K562 (cell line): ENCODE measurements around the gene IPP. TPM values are rescaled to one million over a fixed set of nuclear protein-coding genes. Genes with fewer than 3 reads are reported as not detected.

Experiments used
- BRD9 ChIP-seq: fragments of 450-650 bp; IDR thresholded peaks from 2 replicates; pipeline ENCODE4 v1.6.1; 2018; ENCODE audit warnings: low read depth; ENCODE audit not compliant: partially characterized antibody
- C11orf30 ChIP-seq: fragments of 450-650 bp; IDR thresholded peaks from 2 replicates; pipeline ENCODE4 v1.6.1; 2016; ENCODE audit warnings: low read depth, mild to moderate bottlenecking
- ELF2 ChIP-seq: fragments of 250-450 bp; sonication (Bioruptor Pico); IDR thresholded peaks from 2 replicates; pipeline ENCODE4 v1.5.0; 2021; ENCODE audit warnings: mild to moderate bottlenecking
- KDM1A ChIP-seq, 2 experiments: fragments of 450-650 bp; IDR thresholded peaks; 2 replicates each; pipeline ENCODE4 v1.6.1; 2016; ENCODE audit warnings: mild to moderate bottlenecking in 2 of 2
- RBBP5 ChIP-seq: fragments of 200-600 bp; sonication (generic); IDR thresholded peaks from 2 replicates; pipeline ENCODE4 v1.6.1; 2012; ENCODE audit warnings: borderline replicate concordance, mild to moderate bottlenecking, low read length, control low read depth, inconsistent platforms; ENCODE audit not compliant: insufficient read depth, poor library complexity, severe bottlenecking
- RCOR1 ChIP-seq, 2 experiments: IDR thresholded peaks; 2 replicates each; pipeline ENCODE4 v1.6.1; 2012; ENCODE audit warnings: low read depth in 2 of 2, low read length in 2 of 2, borderline replicate concordance in 1 of 2, improper control_type of control experiment in 1 of 2
- RUNX1 ChIP-seq: sonication (generic); IDR thresholded peaks from 2 replicates; pipeline ENCODE4 v1.6.1; 2016; ENCODE audit warnings: antibody characterized with exemption, low read depth
- SIRT6 ChIP-seq: IDR thresholded peaks from one replicate; pipeline ENCODE4 v1.6.1; 2012; ENCODE audit warnings: low read depth, mild to moderate bottlenecking, control low read depth, inconsistent platforms, low read length, moderate library complexity
- STAT6 ChIP-seq: sonication (generic); formaldehyde crosslinking; IDR thresholded peaks from 2 replicates; pipeline ENCODE4 v1.8.1; 2023; ENCODE audit warnings: mild to moderate bottlenecking, missing genetic modification reagents
- TAF7 ChIP-seq: fragments of 450-650 bp; IDR thresholded peaks from 2 replicates; pipeline ENCODE4 v1.6.1; 2016; ENCODE audit warnings: missing genetic modification characterization, missing compliant biosample characterization
- YBX1 ChIP-seq: fragments of 450-650 bp; IDR thresholded peaks from 2 replicates; pipeline ENCODE4 v1.7.1; 2016; ENCODE audit warnings: mild to moderate bottlenecking
- ZKSCAN8 ChIP-seq: fragments of 200-800 bp; sonication (Bioruptor generic); IDR thresholded peaks from 2 replicates; pipeline ENCODE4 v1.6.1; 2016; ENCODE audit warnings: missing genetic modification characterization, missing compliant biosample characterization
- ZNF146 ChIP-seq: IDR thresholded peaks from one replicate; pipeline ENCODE4 v1.6.1; 2018; ENCODE audit warnings: missing compliant biosample characterization; ENCODE audit not compliant: unreplicated experiment
- polyA plus RNA-seq, 8 experiments: library from polyadenylated mRNA; depleted of rRNA in 4 of 8; stranded (reverse) in 5 of 8; unstranded in 3 of 8; fragments of >200 nt; fragmentation: Nextera tagmentation in 2 of 8; fragmentation: Illumina TruSeq in 1 of 8; extraction: Ambion mirVana in 2 of 8; extraction: Trizol in 1 of 8; gene quantifications; 2 replicates each; pipeline versions ENCODE4 v1.2.1 to v1.2.3, GENCODE V29; 2011 to 2014; ENCODE audit warnings: inconsistent platforms in 1 of 8, missing spikeins in 1 of 8
- total RNA-seq, 7 experiments: library from RNA; depleted of rRNA in 6 of 7; stranded (reverse); fragments of >200 nt in 6 of 7; fragmentation: Illumina TruSeq in 2 of 7; extraction: Trizol in 2 of 7; gene quantifications; 2 replicates each; pipeline versions ENCODE4 v1.2.1 to v1.2.3, GENCODE V29; 2011 to 2021; ENCODE audit warnings: low replicate concordance in 1 of 7

Gene IPP
- total and polyA plus RNA-seq, 9 of the 15 experiments (the other 6 are each of a cell fraction or from before 2014, with no cell fraction given), result 6.9 to 15.1 (median 9.7) TPM

GRCh38 chr1:45685308-45686014 is 65.0 kb downstream of the IPP start (continued):
- TF ChIP-seq STAT6 (CRISPR knock-in tag) (no peak), SIRT6 (no peak), C11orf30 (peak; percentile 67), ZKSCAN8 (CRISPR knock-in tag) (peak; percentile 41; the same call in 1 of the 2 replicates), BRD9 (no peak), ZNF146 (CRISPR knock-in tag) (no peak), KDM1A (IDR thresholded peaks at IDR 0.05) (no peak), RBBP5 (no peak), RUNX1 (no peak), YBX1 (no peak), RCOR1 (IDR thresholded peaks at IDR 0.05; ENCODE audit: borderline replicate concordance in 1 of 2, low read depth in 2 of 2, low read length in 2 of 2) (no peak), TAF7 (tag) (0 out of 2 replicates have a peak, but pooled peaks have one; percentile 5), ELF2 (CRISPR knock-in tag) (no peak)
